K562 (cell line): ENCODE data around the gene CEBPA. TPM values are rescaled to one million over a fixed set of nuclear protein-coding genes. Genes with fewer than 3 reads are reported as not detected.

Source experiments
- CEBPG ChIP-seq, 3 experiments: fragments of 200-800 bp in 1 of 3; sonication (Bioruptor generic) in 1 of 3; sonication (generic) in 1 of 3; formaldehyde crosslinking in 1 of 3; IDR thresholded peaks in 2 of 3; conservative IDR thresholded peaks in 1 of 3; 2 replicates each; pipeline versions ENCODE4 v1.6.1 to v1.8.0; 2016 to 2022; ENCODE audit warnings: missing compliant biosample characterization in 2 of 3, missing genetic modification characterization in 2 of 3, mild to moderate bottlenecking in 1 of 3, missing genetic modification reagents in 1 of 3
- FOXK2 ChIP-seq, 2 experiments: fragments of 450-650 bp; IDR thresholded peaks in 1 of 2; conservative IDR thresholded peaks in 1 of 2; 2 replicates each; pipeline ENCODE4 v1.6.1; 2016; ENCODE audit warnings: low read depth in 2 of 2, mild to moderate bottlenecking in 1 of 2
- GTF2E2 ChIP-seq: fragments of 200-800 bp; sonication (Bioruptor generic); IDR thresholded peaks from 2 replicates; pipeline ENCODE4 v1.6.1; 2016; ENCODE audit warnings: missing genetic modification characterization, missing compliant biosample characterization
- KLF10 ChIP-seq: fragments of 250-450 bp; sonication (Bioruptor Pico); IDR thresholded peaks from 2 replicates; pipeline ENCODE4 v1.6.1; 2021; ENCODE audit warnings: matching md5 sums
- NR3C1 ChIP-seq: sonication (generic); formaldehyde crosslinking; IDR thresholded peaks from 2 replicates; pipeline ENCODE4 v1.8.1; 2022; ENCODE audit warnings: missing genetic modification reagents
- RBM34 ChIP-seq: fragments of 200-400 bp; formaldehyde crosslinking; IDR thresholded peaks from 2 replicates; pipeline ENCODE4 v1.6.1; 2018; ENCODE audit warnings: low read length, borderline replicate concordance; ENCODE audit not compliant: insufficient read depth
- RCOR1 ChIP-seq, 2 experiments: IDR thresholded peaks; 2 replicates each; pipeline ENCODE4 v1.6.1; 2012; ENCODE audit warnings: low read depth in 2 of 2, low read length in 2 of 2, borderline replicate concordance in 1 of 2, improper control_type of control experiment in 1 of 2
- SMARCA4 ChIP-seq: fragments of 450-650 bp; IDR thresholded peaks from 2 replicates; pipeline ENCODE4 v1.6.1; 2016
- SRSF7 ChIP-seq: fragments of 200-400 bp; formaldehyde crosslinking; optimal IDR thresholded peaks from 2 replicates; pipeline ENCODE3; 2017; ENCODE audit warnings: mild to moderate bottlenecking, low read depth, low read length
- polyA plus RNA-seq, 8 experiments: library from polyadenylated mRNA; depleted of rRNA in 4 of 8; stranded (reverse) in 5 of 8; unstranded in 3 of 8; fragments of >200 nt; fragmentation: Nextera tagmentation in 2 of 8; fragmentation: Illumina TruSeq in 1 of 8; extraction: Ambion mirVana in 2 of 8; extraction: Trizol in 1 of 8; gene quantifications; 2 replicates each; pipeline versions ENCODE4 v1.2.1 to v1.2.3, GENCODE V29; 2011 to 2014; ENCODE audit warnings: inconsistent platforms in 1 of 8, missing spikeins in 1 of 8
- total RNA-seq, 7 experiments: library from RNA; depleted of rRNA in 6 of 7; stranded (reverse); fragments of >200 nt in 6 of 7; fragmentation: Illumina TruSeq in 2 of 7; extraction: Trizol in 2 of 7; gene quantifications; 2 replicates each; pipeline versions ENCODE4 v1.2.1 to v1.2.3, GENCODE V29; 2011 to 2021; ENCODE audit warnings: low replicate concordance in 1 of 7
- TF ChIP-seq, protein P1 (sequence below): IDR thresholded peaks from 2 replicates; pipeline ENCODE4 v1.6.1; 2011; ENCODE audit not compliant: insufficient read length; ENCODE audit errors: extremely low read depth
- TF ChIP-seq, protein P2 (sequence below), 3 experiments: IDR thresholded peaks in 2 of 3; conservative IDR thresholded peaks in 1 of 3; 2 replicates each; pipeline ENCODE4 v1.5.1; 2011 to 2012; ENCODE audit warnings: low read length in 3 of 3, mild to moderate bottlenecking in 3 of 3, control low read depth in 2 of 3, improper control_type of control experiment in 1 of 3, inconsistent platforms in 1 of 3, low read depth in 1 of 3, mixed read lengths in 1 of 3, moderate library complexity in 1 of 3; ENCODE audit not compliant: insufficient read depth in 2 of 3
- TF ChIP-seq, protein P3 (sequence below): fragments of 450-650 bp; IDR thresholded peaks from 2 replicates; pipeline ENCODE4 v1.6.1; 2016; ENCODE audit warnings: mild to moderate bottlenecking, moderate library complexity

Gene CEBPA
- total and polyA plus RNA-seq, 9 of the 15 experiments (the other 6 are each of a cell fraction or from before 2014, with no cell fraction given), result 0.03 to 0.59 (median 0.15) TPM; not detected in 2

DNA sequence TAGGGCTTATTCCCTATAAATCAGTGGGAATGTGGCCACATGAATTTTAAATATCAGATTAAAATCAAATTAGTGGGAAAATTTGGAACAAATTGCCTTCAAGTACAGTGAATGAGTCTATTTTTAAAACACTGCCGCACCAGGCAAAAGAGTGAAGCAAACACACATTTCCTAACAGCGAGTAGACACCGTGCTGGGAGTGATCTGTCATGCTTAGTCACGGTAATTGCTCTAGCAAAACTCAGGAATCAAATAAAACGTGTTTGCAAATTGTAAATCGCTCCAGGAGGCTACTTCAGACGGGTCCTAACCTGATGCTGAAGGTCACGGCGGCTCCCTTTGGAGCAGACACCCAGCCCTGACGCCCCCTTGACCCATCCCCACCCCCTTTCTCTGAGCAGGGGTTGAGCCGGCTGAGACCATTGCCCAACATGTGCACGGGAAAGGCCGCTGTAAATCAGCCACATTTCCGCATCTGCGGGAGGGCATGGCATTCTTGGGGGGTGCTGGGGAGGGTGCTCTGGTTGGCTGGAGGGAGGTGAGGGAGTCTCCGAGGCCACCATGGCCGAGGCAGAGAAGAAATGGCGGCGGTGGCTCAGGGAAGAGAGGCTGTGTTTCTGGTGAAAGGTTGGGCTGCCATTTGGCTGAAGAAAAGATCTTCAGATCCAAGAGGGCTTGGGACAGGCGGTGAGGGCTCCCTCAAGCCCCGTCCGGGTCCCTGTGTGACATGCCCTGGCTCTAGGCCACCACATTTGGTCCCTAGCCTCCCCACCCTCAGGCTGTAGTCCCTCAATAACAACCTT lies 8.9 kb downstream of the CEBPA start (continued):
- TF ChIP-seq, protein P1, sequence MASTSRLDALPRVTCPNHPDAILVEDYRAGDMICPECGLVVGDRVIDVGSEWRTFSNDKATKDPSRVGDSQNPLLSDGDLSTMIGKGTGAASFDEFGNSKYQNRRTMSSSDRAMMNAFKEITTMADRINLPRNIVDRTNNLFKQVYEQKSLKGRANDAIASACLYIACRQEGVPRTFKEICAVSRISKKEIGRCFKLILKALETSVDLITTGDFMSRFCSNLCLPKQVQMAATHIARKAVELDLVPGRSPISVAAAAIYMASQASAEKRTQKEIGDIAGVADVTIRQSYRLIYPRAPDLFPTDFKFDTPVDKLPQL, result no peak
- TF ChIP-seq, protein P2, sequence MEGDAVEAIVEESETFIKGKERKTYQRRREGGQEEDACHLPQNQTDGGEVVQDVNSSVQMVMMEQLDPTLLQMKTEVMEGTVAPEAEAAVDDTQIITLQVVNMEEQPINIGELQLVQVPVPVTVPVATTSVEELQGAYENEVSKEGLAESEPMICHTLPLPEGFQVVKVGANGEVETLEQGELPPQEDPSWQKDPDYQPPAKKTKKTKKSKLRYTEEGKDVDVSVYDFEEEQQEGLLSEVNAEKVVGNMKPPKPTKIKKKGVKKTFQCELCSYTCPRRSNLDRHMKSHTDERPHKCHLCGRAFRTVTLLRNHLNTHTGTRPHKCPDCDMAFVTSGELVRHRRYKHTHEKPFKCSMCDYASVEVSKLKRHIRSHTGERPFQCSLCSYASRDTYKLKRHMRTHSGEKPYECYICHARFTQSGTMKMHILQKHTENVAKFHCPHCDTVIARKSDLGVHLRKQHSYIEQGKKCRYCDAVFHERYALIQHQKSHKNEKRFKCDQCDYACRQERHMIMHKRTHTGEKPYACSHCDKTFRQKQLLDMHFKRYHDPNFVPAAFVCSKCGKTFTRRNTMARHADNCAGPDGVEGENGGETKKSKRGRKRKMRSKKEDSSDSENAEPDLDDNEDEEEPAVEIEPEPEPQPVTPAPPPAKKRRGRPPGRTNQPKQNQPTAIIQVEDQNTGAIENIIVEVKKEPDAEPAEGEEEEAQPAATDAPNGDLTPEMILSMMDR (IDR thresholded peaks at IDR 0.05 in 2 of 3, conservative IDR thresholded peaks at IDR 0.05 in 1 of 3; ENCODE audit: insufficient read depth in 2 of 3, low read depth in 1 of 3, low read length in 3 of 3), result no peak
- no peak for TF ChIP-seq FOXK2 (conservative IDR thresholded peaks at IDR 0.05 in 1 of 2, IDR thresholded peaks at IDR 0.05 in 1 of 2; ENCODE audit: low read depth in 2 of 2)
- peak; percentile 48; the same call in 1 of the 2 replicates for TF ChIP-seq SMARCA4
- no peak for TF ChIP-seq KLF10
- TF ChIP-seq RCOR1 (IDR thresholded peaks at IDR 0.05; ENCODE audit: borderline replicate concordance in 1 of 2, low read depth in 2 of 2, low read length in 2 of 2), result no peak
- TF ChIP-seq CEBPG (CRISPR knock-in tag; IDR thresholded peaks at IDR 0.05), result no peak
- TF ChIP-seq CEBPG (tag; conservative IDR thresholded peaks at IDR 0.05 in 1 of 2, IDR thresholded peaks at IDR 0.05 in 1 of 2), result peak; percentile 90 to 100
- TF ChIP-seq GTF2E2 (tag), result no peak
- no peak for TF ChIP-seq NR3C1
- TF ChIP-seq, protein P3, sequence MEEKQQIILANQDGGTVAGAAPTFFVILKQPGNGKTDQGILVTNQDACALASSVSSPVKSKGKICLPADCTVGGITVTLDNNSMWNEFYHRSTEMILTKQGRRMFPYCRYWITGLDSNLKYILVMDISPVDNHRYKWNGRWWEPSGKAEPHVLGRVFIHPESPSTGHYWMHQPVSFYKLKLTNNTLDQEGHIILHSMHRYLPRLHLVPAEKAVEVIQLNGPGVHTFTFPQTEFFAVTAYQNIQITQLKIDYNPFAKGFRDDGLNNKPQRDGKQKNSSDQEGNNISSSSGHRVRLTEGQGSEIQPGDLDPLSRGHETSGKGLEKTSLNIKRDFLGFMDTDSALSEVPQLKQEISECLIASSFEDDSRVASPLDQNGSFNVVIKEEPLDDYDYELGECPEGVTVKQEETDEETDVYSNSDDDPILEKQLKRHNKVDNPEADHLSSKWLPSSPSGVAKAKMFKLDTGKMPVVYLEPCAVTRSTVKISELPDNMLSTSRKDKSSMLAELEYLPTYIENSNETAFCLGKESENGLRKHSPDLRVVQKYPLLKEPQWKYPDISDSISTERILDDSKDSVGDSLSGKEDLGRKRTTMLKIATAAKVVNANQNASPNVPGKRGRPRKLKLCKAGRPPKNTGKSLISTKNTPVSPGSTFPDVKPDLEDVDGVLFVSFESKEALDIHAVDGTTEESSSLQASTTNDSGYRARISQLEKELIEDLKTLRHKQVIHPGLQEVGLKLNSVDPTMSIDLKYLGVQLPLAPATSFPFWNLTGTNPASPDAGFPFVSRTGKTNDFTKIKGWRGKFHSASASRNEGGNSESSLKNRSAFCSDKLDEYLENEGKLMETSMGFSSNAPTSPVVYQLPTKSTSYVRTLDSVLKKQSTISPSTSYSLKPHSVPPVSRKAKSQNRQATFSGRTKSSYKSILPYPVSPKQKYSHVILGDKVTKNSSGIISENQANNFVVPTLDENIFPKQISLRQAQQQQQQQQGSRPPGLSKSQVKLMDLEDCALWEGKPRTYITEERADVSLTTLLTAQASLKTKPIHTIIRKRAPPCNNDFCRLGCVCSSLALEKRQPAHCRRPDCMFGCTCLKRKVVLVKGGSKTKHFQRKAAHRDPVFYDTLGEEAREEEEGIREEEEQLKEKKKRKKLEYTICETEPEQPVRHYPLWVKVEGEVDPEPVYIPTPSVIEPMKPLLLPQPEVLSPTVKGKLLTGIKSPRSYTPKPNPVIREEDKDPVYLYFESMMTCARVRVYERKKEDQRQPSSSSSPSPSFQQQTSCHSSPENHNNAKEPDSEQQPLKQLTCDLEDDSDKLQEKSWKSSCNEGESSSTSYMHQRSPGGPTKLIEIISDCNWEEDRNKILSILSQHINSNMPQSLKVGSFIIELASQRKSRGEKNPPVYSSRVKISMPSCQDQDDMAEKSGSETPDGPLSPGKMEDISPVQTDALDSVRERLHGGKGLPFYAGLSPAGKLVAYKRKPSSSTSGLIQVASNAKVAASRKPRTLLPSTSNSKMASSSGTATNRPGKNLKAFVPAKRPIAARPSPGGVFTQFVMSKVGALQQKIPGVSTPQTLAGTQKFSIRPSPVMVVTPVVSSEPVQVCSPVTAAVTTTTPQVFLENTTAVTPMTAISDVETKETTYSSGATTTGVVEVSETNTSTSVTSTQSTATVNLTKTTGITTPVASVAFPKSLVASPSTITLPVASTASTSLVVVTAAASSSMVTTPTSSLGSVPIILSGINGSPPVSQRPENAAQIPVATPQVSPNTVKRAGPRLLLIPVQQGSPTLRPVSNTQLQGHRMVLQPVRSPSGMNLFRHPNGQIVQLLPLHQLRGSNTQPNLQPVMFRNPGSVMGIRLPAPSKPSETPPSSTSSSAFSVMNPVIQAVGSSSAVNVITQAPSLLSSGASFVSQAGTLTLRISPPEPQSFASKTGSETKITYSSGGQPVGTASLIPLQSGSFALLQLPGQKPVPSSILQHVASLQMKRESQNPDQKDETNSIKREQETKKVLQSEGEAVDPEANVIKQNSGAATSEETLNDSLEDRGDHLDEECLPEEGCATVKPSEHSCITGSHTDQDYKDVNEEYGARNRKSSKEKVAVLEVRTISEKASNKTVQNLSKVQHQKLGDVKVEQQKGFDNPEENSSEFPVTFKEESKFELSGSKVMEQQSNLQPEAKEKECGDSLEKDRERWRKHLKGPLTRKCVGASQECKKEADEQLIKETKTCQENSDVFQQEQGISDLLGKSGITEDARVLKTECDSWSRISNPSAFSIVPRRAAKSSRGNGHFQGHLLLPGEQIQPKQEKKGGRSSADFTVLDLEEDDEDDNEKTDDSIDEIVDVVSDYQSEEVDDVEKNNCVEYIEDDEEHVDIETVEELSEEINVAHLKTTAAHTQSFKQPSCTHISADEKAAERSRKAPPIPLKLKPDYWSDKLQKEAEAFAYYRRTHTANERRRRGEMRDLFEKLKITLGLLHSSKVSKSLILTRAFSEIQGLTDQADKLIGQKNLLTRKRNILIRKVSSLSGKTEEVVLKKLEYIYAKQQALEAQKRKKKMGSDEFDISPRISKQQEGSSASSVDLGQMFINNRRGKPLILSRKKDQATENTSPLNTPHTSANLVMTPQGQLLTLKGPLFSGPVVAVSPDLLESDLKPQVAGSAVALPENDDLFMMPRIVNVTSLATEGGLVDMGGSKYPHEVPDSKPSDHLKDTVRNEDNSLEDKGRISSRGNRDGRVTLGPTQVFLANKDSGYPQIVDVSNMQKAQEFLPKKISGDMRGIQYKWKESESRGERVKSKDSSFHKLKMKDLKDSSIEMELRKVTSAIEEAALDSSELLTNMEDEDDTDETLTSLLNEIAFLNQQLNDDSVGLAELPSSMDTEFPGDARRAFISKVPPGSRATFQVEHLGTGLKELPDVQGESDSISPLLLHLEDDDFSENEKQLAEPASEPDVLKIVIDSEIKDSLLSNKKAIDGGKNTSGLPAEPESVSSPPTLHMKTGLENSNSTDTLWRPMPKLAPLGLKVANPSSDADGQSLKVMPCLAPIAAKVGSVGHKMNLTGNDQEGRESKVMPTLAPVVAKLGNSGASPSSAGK, result no peak; the same call in 1 of the 2 replicates
- TF ChIP-seq SRSF7, result no peak
- no peak for TF ChIP-seq RBM34
